Ascending aorta (tissue), 2 donors: ENCODE data around the gene WDR72. TPM values are rescaled to one million over a fixed set of nuclear protein-coding genes. Genes with fewer than 3 reads are reported as not detected.

ENCODE experiments used
- DNase-seq, 2 donors: peaks; one replicate each; pipeline ENCODE4 v3.0.0-alpha.2; 2019; ENCODE audit warnings: low spot score in 2 of 2
- H3K27ac ChIP-seq, 2 donors: fragments of 200-600 bp; sonication (generic); one replicate each; pipeline ENCODE4 v1.5.1; 2016 to 2017; ENCODE audit warnings: mild to moderate bottlenecking in 1 of 2
- H3K27me3 ChIP-seq: fragments of 200-600 bp; sonication (generic); one replicate; pipeline ENCODE4 v1.5.1; 2017
- H3K36me3 ChIP-seq, 2 donors: fragments of 200-600 bp; sonication (generic); one replicate each; pipeline ENCODE4 v1.5.1; 2016
- H3K4me1 ChIP-seq, 2 donors: fragments of 200-600 bp; sonication (generic); one replicate each; pipeline ENCODE4 v1.5.1; 2016 to 2017; ENCODE audit warnings: mild to moderate bottlenecking in 1 of 2
- H3K4me3 ChIP-seq, 2 donors: fragments of 200-600 bp; sonication (generic); one replicate each; pipeline ENCODE4 v1.5.1; 2016 to 2017; ENCODE audit warnings: mild to moderate bottlenecking in 1 of 2
- H3K9me3 ChIP-seq, 2 donors: fragments of 200-600 bp; sonication (generic); one replicate each; pipeline ENCODE4 v1.5.1; 2016
- intact Hi-C: fragments of 100-400 bp; cut with DNase I; formaldehyde crosslinking; loops from one replicate; pipeline ENCODE4 v1.15.1; 2023
- total RNA-seq: library from RNA; depleted of rRNA; stranded (reverse); fragments of >200 nt; gene quantifications from one replicate; pipeline ENCODE4 v1.1.0, GENCODE V29; 2016
- TF ChIP-seq, protein P1 (sequence below), 3 experiments: fragments of 200-600 bp in 2 of 3; fragments of 450-650 bp in 1 of 3; sonication (generic) in 2 of 3; IDR thresholded peaks; one replicate each; pipeline ENCODE4 v1.5.1; 2016 to 2019; ENCODE audit warnings: antibody characterized with exemption in 3 of 3, mild to moderate bottlenecking in 1 of 3, moderate library complexity in 1 of 3

Gene WDR72
- total RNA-seq, 1 donor from 2014 or later: not detected

GRCh38 chr15:53477981-53478766 lies 281.3 kb downstream of the WDR72 start:
- Histone ChIP-seq H3K9me3 (no peaks in the 10 kb centered on the region), H3K27ac (no peak overlapping the region), H3K4me3 (no peak overlapping the region), H3K36me3 (no peaks in the 10 kb centered on the region), H3K4me1 (no peaks in the 10 kb centered on the region), H3K27me3 (no peaks in the 10 kb centered on the region)
- intact Hi-C loops: no loop called here
- TF ChIP-seq, protein P1, sequence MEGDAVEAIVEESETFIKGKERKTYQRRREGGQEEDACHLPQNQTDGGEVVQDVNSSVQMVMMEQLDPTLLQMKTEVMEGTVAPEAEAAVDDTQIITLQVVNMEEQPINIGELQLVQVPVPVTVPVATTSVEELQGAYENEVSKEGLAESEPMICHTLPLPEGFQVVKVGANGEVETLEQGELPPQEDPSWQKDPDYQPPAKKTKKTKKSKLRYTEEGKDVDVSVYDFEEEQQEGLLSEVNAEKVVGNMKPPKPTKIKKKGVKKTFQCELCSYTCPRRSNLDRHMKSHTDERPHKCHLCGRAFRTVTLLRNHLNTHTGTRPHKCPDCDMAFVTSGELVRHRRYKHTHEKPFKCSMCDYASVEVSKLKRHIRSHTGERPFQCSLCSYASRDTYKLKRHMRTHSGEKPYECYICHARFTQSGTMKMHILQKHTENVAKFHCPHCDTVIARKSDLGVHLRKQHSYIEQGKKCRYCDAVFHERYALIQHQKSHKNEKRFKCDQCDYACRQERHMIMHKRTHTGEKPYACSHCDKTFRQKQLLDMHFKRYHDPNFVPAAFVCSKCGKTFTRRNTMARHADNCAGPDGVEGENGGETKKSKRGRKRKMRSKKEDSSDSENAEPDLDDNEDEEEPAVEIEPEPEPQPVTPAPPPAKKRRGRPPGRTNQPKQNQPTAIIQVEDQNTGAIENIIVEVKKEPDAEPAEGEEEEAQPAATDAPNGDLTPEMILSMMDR (IDR thresholded peaks at IDR 0.05): no peak
- DNase-seq: no peak

DNA sequence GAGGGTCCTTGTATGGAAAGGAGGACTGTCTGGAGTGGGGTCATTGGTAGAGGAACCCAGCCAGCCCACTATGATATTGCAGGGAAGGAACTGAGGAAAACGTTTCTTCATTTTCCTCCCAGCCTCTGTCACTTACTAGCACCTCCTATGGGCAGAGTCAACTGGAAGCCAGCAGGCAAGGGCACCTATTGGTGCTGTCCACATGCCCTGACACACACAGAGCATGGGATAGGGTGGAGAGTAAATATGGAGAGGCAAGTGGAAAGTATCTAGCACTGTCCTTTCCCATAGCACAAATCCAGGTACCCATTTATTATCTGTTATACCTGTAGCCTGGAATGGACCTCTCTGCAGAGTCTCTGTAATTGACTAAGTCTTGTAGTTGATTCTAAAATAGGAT lies 285.6 kb downstream of the WDR72 start:
- intact Hi-C loops: no loop called here
- no peak for DNase-seq
- H3K36me3 ChIP-seq: no peaks in the 10 kb centered on the region
- TF ChIP-seq, protein P1 (IDR thresholded peaks at IDR 0.05): no peak
- no peak overlapping the region for H3K27ac ChIP-seq
- H3K27me3 ChIP-seq: no peaks in the 10 kb centered on the region
- no peak overlapping the region for H3K4me3 ChIP-seq
- no peaks in the 10 kb centered on the region for H3K4me1 ChIP-seq
- no peaks in the 10 kb centered on the region for H3K9me3 ChIP-seq

DNA sequence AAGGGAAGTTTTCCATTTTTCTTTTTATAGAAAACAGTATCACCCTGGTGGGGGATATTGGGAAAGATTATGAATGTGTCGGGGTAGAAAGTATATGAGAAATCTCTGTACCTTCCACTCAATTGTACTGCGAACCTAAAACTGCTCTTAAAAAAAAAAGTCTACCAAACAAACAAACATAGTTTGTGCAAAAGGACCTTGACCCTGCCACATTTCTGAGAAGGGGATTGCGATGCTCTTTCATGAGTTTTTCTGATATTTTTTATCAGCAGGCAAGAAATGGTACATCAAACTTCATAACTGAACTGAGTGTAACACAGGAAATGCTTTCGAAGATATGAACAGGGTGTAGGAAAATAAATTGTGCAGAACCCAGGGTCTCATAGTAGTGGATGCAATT lies 286.0 kb downstream of the WDR72 start:
- intact Hi-C loops: no loop called here
- H3K4me3 ChIP-seq: no peak overlapping the region
- H3K4me1 ChIP-seq: no peaks in the 10 kb centered on the region
- H3K27me3 ChIP-seq: no peaks in the 10 kb centered on the region
- no peaks in the 10 kb centered on the region for H3K9me3 ChIP-seq
- no peak overlapping the region for H3K27ac ChIP-seq
- TF ChIP-seq, protein P1 (IDR thresholded peaks at IDR 0.05): no peak
- no peak for DNase-seq
- H3K36me3 ChIP-seq: no peaks in the 10 kb centered on the region

DNA sequence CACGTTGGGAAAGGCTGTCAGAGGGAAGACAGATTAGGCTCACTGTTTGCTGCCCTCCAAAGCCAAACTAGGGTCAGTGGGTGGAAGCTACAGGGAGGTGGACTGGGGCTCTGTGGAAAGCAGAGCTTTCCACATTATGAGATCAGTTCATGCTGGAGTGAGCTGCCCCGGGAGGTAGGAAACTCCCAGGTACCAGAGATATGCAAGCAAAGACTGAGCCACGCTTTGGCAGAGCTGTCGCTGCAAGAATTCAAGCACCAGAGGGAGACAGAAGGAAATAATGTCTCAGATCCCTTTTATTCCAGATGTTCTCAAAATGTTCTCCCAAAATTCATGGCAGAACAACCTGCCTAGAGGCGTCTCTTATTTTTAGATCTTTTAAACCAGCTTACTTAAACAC lies 286.6 kb downstream of the WDR72 start:
- intact Hi-C loops: no loop called here
- H3K4me3 ChIP-seq: no peak overlapping the region
- TF ChIP-seq, protein P1 (IDR thresholded peaks at IDR 0.05): no peak
- H3K36me3 ChIP-seq: no peaks in the 10 kb centered on the region
- H3K27me3 ChIP-seq: no peaks in the 10 kb centered on the region
- no peaks in the 10 kb centered on the region for H3K9me3 ChIP-seq
- no peak overlapping the region for H3K27ac ChIP-seq
- H3K4me1 ChIP-seq: no peaks in the 10 kb centered on the region
- no peak for DNase-seq

GRCh38 chr15:53472210-53472609 lies 287.3 kb downstream of the WDR72 start:
- intact Hi-C loops: no loop called here
- H3K27me3 ChIP-seq: no peaks in the 10 kb centered on the region
- H3K36me3 ChIP-seq: no peaks in the 10 kb centered on the region
- no peak overlapping the region for H3K27ac ChIP-seq
- no peak overlapping the region for H3K4me3 ChIP-seq
- no peaks in the 10 kb centered on the region for H3K4me1 ChIP-seq
- DNase-seq: no peak
- H3K9me3 ChIP-seq: no peaks in the 10 kb centered on the region
- TF ChIP-seq, protein P1 (IDR thresholded peaks at IDR 0.05): no peak
